MG63 (cell line): ENCODE data around the gene NDC1. TPM values are rescaled to one million over a fixed set of nuclear protein-coding genes. Genes with fewer than 3 reads are reported as not detected.
"Not testable (repeated sequence)": the region's sequence is repeated elsewhere in the genome, so short reads cannot be mapped to it uniquely, and the experiment has no call there.

Experiments
- DNase-seq: peaks from one replicate; pipeline ENCODE4 v3.0.0-alpha.2; 2020
- H3K27me3 ChIP-seq: fragments of 250-450 bp; sonication (Bioruptor Pico); 2 replicates; pipeline ENCODE4 v1.5.1; 2020; ENCODE audit warnings: mild to moderate bottlenecking, moderate library complexity
- H3K36me3 ChIP-seq: fragments of 250-450 bp; sonication (Bioruptor Pico); 2 replicates; pipeline ENCODE4 v1.5.1; 2020; ENCODE audit warnings: mild to moderate bottlenecking, moderate library complexity
- H3K4me3 ChIP-seq: fragments of 250-450 bp; sonication (Bioruptor Pico); 2 replicates; pipeline ENCODE4 v1.5.1; 2020; ENCODE audit warnings: mild to moderate bottlenecking, moderate library complexity
- H3K9me3 ChIP-seq: fragments of 250-450 bp; sonication (Bioruptor Pico); 2 replicates; pipeline ENCODE4 v1.5.1; 2020; ENCODE audit warnings: mild to moderate bottlenecking, moderate library complexity
- total RNA-seq: library from RNA; depleted of rRNA; stranded (reverse); fragments of >200 nt; shearing (Covaris generic); gene quantifications from 2 replicates; pipeline ENCODE4 v1.2.3, GENCODE V29; 2014; ENCODE audit warnings: low replicate concordance

NDC1 gene
- total RNA-seq, 1 experiment from 2014 or later: 79.8 TPM

DNA sequence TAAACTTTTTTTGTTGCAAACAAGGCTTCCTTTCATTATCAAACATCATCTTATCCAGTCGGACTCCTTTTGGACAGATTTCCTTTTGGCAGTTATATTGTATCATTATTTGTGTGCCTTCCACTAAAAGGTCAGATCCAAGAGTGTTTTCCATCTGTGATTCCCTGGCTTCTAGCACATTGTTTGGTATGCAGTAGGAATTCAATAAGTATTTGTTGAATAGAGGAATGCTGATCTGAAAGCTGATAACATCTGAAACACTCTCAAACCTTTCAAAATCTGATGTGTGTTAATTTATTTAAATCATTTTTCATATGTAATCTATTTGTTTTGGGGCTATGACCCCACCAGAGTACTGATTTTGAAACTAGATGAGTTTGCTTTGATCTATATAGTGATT lies 39.0 kb downstream of the NDC1 start:
- peaks cover 80% of the 10 kb centered on the region for H3K36me3 ChIP-seq
- no peaks in the 10 kb centered on the region for H3K27me3 ChIP-seq
- no peak overlapping the region for H3K4me3 ChIP-seq
- H3K9me3 ChIP-seq: no peaks in the 10 kb centered on the region
- no peak for DNase-seq

GRCh38 chr1:53792806-53793205 lies 45.3 kb downstream of the NDC1 start:
- DNase-seq: no peak
- no peaks in the 10 kb centered on the region for H3K27me3 ChIP-seq
- no peak overlapping the region for H3K4me3 ChIP-seq
- H3K9me3 ChIP-seq: no peaks in the 10 kb centered on the region
- H3K36me3 ChIP-seq: peaks cover 73% of the 10 kb centered on the region

DNA sequence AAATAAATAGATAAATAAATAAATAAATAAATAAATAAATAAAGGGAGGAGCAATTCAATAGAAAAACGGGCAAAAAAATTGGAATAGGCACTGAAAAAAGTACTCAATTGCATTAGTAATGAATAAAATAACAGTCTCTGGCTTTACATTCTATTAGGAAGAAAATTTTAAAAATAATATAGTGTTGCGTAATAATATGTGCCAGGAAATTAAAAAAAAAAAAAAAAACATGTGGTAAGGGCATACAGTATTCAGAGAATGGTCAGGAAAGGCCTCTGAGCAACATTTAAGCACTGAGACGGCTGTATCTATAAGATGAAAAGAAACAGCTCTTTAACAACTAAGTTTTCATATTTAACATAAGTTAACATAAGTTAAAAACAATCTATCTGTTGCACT lies 50.4 kb downstream of the NDC1 start:
- no peak overlapping the region for H3K4me3 ChIP-seq
- peaks cover 72% of the 10 kb centered on the region for H3K36me3 ChIP-seq
- no peak for DNase-seq
- no peaks in the 10 kb centered on the region for H3K27me3 ChIP-seq
- no peaks in the 10 kb centered on the region for H3K9me3 ChIP-seq

DNA sequence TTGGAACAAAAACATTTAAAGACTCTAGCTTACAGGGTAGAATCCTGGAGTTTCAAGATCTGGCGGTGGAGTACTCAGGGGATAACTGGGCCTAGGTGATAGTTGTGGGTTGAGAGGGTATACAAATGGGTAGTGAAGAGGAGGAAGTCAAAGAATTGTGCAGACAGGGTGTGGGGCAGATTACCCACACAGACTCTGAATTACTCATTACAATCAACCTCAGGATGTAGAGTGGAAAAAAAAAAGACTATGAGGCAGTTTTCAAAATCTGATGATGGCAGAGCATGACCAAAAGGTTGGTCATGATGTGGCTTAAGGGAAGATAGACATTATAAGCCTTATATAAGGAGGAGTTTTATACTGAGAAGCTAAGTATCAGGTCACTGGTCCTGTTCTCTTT lies 55.0 kb downstream of the NDC1 start:
- no peak for DNase-seq
- H3K4me3 ChIP-seq: no peak overlapping the region
- H3K27me3 ChIP-seq: no peaks in the 10 kb centered on the region
- no peaks in the 10 kb centered on the region for H3K9me3 ChIP-seq
- peaks cover 82% of the 10 kb centered on the region for H3K36me3 ChIP-seq

DNA sequence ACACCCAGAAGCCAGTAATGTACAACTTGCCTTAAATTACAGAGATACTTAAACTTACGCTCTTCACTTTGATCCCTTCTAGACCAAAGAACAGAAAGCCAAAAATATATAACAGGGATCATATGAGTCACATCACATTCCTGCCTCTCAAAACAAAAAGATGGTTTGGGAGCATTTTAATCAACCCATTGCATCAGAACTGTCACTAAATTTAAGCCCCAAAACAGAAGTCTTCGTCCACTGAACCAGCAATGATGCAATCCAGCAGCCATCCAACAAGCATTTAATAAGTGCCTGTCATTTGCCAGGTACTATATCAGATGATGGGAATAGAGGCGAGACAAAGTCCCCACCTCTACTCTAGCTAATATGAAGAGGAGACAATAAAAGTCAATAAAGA lies 56.4 kb downstream of the NDC1 start:
- no peak overlapping the region for H3K4me3 ChIP-seq
- H3K9me3 ChIP-seq: no peaks in the 10 kb centered on the region
- no peaks in the 10 kb centered on the region for H3K27me3 ChIP-seq
- DNase-seq: no peak
- peaks cover 78% of the 10 kb centered on the region for H3K36me3 ChIP-seq

GRCh38 chr1:53777272-53777671 lies 60.8 kb downstream of the NDC1 start:
- H3K36me3 ChIP-seq: peaks cover 64% of the 10 kb centered on the region
- no peak for DNase-seq
- H3K4me3 ChIP-seq: no peak overlapping the region
- no peaks in the 10 kb centered on the region for H3K9me3 ChIP-seq
- no peaks in the 10 kb centered on the region for H3K27me3 ChIP-seq

GRCh38 chr1:53771648-53772047 lies 66.4 kb downstream of the NDC1 start:
- H3K27me3 ChIP-seq: no peaks in the 10 kb centered on the region
- no peak overlapping the region for H3K4me3 ChIP-seq
- H3K9me3 ChIP-seq: no peaks in the 10 kb centered on the region
- DNase-seq: no peak
- peaks cover 77% of the 10 kb centered on the region for H3K36me3 ChIP-seq

DNA sequence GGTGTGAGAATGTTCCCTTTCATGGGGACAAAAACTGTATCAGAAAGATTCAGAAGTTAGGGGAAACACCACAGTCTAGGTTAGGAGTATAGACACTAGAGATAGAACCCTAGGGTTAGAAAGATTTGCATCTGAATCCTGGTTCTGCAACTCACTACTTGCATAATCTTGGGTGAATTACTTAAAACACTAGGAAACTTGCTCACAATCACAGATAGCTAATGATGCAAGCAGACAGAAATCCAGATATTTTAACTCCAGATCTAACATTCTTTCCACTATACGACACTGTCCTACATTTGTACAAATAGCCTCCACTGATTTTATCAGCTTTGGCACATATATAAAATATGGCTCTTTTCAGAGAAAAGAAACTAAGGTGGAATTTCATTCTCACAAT lies 68.3 kb downstream of the NDC1 start:
- no peak overlapping the region for H3K4me3 ChIP-seq
- H3K9me3 ChIP-seq: no peaks in the 10 kb centered on the region
- DNase-seq: no peak
- no peaks in the 10 kb centered on the region for H3K27me3 ChIP-seq
- H3K36me3 ChIP-seq: peaks cover 84% of the 10 kb centered on the region

DNA sequence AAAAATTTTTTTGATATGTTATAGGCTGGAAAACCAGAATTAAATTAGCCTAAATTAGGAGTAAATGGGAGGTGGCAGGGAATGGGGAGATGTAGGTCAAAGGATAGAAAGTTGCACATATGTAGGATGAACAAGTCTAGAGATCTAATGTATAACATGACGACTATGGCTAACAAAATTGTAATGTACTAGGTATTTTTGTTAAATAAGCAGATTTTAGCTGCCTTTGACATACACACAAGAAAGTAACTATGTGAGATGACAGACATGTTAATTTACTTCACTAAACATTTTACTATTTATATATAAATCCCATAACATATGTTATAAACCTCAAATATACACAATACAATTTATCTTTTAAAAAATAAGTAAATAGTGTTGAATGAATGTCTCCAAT lies 68.9 kb downstream of the NDC1 start:
- Histone ChIP-seq H3K36me3 (peaks cover 85% of the 10 kb centered on the region), H3K4me3 (no peak overlapping the region), H3K27me3 (no peaks in the 10 kb centered on the region), H3K9me3 (no peaks in the 10 kb centered on the region)
- no peak for DNase-seq

DNA sequence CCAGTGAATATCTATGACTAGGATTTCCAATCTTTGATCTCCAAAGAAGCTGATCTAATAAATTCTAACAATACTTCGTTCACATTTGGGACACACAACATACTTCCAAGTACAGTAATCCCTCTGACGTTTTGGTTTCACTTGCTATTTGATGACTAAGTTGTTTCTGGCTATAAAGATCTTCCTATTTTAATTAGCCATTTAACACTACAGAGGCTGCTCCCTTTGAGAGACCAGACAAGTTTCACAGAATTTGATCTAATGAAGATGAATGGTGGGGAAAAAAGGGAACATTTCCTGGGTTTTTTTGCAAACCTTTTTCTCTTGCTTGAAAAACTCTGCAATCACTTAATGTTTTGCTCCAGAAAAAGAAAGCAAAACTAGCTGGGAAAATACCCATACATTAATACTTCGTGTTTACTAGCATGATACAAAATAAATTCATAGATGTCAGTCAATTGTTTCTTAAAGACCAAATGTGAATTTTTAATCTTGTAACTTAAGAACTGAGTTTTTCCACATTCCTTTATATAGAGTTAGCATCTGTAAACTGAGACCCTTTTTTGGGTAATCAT lies 71.2 kb downstream of the NDC1 start:
- Histone ChIP-seq H3K9me3 (no peaks in the 10 kb centered on the region), H3K4me3 (no peak overlapping the region), H3K27me3 (no peaks in the 10 kb centered on the region), H3K36me3 (peaks cover 84% of the 10 kb centered on the region)
- no peak for DNase-seq

DNA sequence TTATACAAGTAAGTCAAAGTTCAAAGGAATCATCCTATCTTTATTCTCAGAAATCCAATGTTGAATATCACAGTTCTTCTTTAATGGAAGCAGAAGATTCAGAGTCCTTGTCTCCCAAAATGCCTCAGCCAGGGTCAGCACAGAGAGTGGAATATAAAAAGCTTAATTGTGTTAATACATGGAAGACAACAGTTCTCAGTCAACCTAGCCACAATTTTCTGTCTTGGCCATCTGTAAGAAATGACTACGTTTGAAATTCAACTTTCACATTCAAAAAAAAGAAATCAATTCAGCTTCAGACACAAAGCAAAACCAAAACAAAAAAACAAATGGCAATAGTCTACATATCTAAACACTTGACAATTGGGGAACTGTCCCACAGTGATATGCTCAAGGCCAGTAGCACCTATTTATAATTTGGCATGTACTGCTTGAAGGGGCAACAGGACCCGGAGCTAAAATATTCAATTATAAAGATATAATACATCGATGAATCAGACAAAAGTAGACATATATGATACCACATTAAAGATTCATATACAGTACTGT lies 71.8 kb downstream of the NDC1 start:
- H3K9me3 ChIP-seq: no peaks in the 10 kb centered on the region
- no peak overlapping the region for H3K4me3 ChIP-seq
- H3K27me3 ChIP-seq: no peaks in the 10 kb centered on the region
- DNase-seq: no peak
- H3K36me3 ChIP-seq: peaks cover 78% of the 10 kb centered on the region

DNA sequence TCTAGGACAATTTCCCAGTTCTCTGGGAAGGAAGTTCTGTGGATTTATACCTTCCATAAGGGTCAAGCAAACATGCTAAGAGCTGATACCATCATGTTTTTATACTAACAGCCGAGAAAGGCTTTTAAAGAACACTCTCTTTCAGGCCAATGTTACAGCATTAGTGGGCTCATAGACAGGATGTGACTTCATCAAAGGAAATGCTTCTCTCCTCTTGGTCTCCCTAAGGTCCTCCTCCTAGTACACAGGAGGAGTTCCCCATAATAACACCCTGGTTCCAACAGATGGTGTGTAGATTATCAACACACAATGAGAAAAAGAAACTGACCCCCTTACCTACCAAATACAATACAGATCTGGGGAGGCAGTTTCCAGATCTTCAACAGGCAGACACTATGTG lies 72.4 kb downstream of the NDC1 start:
- DNase-seq: no peak
- no peaks in the 10 kb centered on the region for H3K27me3 ChIP-seq
- no peak overlapping the region for H3K4me3 ChIP-seq
- H3K36me3 ChIP-seq: peaks cover 71% of the 10 kb centered on the region
- H3K9me3 ChIP-seq: no peaks in the 10 kb centered on the region

DNA sequence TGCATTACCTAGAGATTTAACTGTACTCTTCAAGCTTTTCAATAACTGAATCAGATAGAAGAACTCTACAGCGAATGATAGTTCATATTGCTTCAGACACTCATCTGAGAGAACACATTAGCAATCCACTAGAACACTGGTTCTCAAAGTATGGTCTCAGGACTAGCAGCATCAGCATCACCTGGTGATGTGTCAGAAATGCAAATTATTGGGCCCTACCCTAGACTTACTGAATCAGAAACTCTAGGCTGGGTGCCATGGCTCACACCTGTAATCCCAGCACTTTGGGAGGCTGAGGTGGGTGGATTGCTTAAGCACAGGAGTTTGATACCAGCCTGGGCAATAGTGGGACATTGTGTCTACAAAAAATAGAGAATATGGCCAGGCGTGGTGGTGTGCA lies 74.2 kb downstream of the NDC1 start:
- no peaks in the 10 kb centered on the region for H3K27me3 ChIP-seq
- no peak for DNase-seq
- no peak overlapping the region for H3K4me3 ChIP-seq
- H3K9me3 ChIP-seq: no peaks in the 10 kb centered on the region
- peaks cover 56% of the 10 kb centered on the region for H3K36me3 ChIP-seq

DNA sequence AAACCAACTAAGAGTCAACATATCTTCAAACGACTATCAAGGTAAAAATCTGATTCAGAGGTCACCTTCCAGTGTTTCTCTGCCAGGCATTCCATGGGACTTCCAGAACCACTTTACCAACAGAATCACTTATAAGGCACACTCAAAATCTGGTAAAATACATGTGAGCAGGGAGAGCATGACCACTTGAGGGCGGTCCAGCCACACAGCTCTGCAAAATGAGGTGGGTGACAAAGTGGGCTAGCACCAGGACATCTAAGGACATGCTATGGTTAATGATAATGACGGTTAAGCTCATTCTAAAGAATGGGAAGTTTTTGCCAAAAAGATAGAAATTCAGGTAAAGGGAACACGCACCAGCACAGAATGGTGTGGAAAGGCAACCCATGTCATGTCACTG lies 74.6 kb downstream of the NDC1 start:
- no peaks in the 10 kb centered on the region for H3K27me3 ChIP-seq
- DNase-seq: no peak

GRCh38 chr1:53760497-53760896 lies 77.6 kb downstream of the NDC1 start:
- H3K27me3 ChIP-seq, H3K9me3 ChIP-seq, H3K4me3 ChIP-seq, DNase-seq: not testable (repeated sequence)
- peaks cover 22% of the 10 kb centered on the region for H3K36me3 ChIP-seq

More for the DNA sequence above, 74.6 kb downstream of the NDC1 start:
- H3K36me3 ChIP-seq: peaks cover 51% of the 10 kb centered on the region
- no peaks in the 10 kb centered on the region for H3K9me3 ChIP-seq
- no peak overlapping the region for H3K4me3 ChIP-seq

DNA sequence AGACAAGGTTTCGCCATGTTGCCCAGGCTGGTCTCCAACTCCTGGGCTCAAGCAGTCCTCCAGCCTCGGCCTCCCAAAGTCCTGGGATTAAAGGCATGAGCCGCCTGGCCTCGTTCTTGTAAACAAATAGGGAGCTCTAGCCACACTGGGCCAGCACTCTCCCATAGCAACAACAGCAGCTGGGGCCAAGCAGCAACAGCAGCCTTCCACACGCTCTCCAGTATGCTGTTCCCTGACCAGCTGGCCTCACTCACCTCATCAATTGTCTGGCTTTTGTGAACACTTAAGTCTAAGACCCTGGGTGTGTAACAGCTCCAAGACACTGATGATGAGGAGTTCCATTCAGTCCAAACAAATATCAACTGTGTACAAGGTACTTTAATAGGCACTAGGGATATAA lies 82.2 kb downstream of the NDC1 start:
- Histone ChIP-seq H3K27me3 (no peaks in the 10 kb centered on the region), H3K36me3 (no peaks in the 10 kb centered on the region), H3K9me3 (no peaks in the 10 kb centered on the region), H3K4me3 (no peak overlapping the region)
- DNase-seq: no peak

DNA sequence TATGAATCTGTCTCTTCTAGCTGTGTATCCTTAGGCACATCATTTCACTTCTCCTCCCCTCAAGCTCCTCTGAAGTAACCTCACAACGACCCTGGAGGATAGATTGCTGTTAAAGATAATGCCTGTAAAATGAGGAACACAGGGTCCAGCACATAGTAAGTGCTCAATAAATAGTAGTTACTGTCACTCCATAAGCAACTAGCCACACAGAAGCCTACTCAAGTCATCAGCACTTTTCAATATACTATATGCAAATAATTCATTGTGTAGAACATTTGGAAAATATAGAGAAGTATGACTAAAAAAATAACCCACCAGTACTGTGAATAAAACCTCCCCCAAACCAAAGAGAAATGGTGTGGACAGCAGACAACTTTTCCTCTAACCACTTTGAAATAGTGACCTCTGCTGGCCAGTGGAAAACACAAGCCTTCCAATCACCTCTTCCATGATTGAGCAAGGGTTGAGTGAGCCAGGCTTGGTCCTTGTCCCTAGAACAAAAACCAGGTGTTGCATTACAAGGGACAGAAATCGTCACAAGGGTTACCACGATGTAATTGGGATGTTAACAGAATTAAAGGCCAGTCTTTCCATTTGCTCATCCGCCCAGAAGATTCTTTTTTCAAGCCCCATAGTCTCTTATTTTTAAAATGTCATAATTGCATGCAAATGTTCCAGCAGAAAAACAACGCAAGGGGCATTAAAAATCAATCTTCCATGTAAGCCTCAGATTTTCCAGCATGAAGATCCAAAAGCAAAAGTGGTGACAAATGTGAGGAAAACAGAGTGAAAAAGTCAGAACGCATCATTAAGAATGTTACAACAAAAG lies 83.4 kb downstream of the NDC1 start:
- DNase-seq: no peak
- H3K9me3 ChIP-seq: no peaks in the 10 kb centered on the region
- H3K27me3 ChIP-seq: no peaks in the 10 kb centered on the region
- H3K36me3 ChIP-seq: no peaks in the 10 kb centered on the region
- H3K4me3 ChIP-seq: no peak overlapping the region

- no peaks in the 10 kb centered on the region for H3K9me3 ChIP-seq
- no peaks in the 10 kb centered on the region for H3K27me3 ChIP-seq
- H3K4me3 ChIP-seq: no peak overlapping the region
- H3K36me3 ChIP-seq: no peaks in the 10 kb centered on the region
- no peak for DNase-seq
Measured at GRCh38 chr1:53752281-53752680, 85.8 kb downstream of the NDC1 start.
